Endothelial cell of umbilical vein (primary cell): ENCODE results near the gene HCK. TPM values are rescaled to one million over a fixed set of nuclear protein-coding genes. Genes with fewer than 3 reads are reported as not detected.

Experiments
- BruUV-seq: library from RNA; stranded (reverse); fragments of 400-500 nt; replicated peaks from 2 replicates; lab custom pipeline; 2021; lab: Mats Ljungman, UMichigan
- CTCF ChIA-PET: fragments of 300-600, 350-600 bp; sonication (Branson Sonifier 250); formaldehyde crosslinking; loops from one replicate; lab custom pipeline; 2021; ENCODE audit warnings: antibody characterized with exemption, inconsistent platforms; lab: Charles Lee
- POLR2A ChIA-PET: fragments of 300-600, 350-600 bp; sonication (Branson Sonifier 250); formaldehyde crosslinking; loops from one replicate; lab custom pipeline; 2021; ENCODE audit warnings: antibody characterized with exemption, inconsistent platforms; lab: Charles Lee
- DNase-seq: peaks from one replicate; pipeline ENCODE4 v3.0.0-alpha.2; 2011; ENCODE audit warnings: low read depth, low spot score
- FAIRE-seq: peaks from 2 replicates; lab custom pipeline; 2011; peaks lifted over from hg19 to GRCh38; lab: Jason Lieb, UNC
- H2AFZ ChIP-seq: 2 replicates; pipeline ENCODE4 v1.6.0; 2012; ENCODE audit warnings: low read depth, low read length, control low read depth, inconsistent platforms
- H3K27ac ChIP-seq: 2 replicates; pipeline ENCODE4 v1.5.1; 2011; ENCODE audit warnings: low read depth, mild to moderate bottlenecking, control low read depth, low read length, moderate library complexity; ENCODE audit not compliant: insufficient read depth
- H3K27me3 ChIP-seq, 2 experiments: 2 replicates each; pipeline versions ENCODE4 v1.6.0 to v1.6.1; 2011; ENCODE audit warnings: low read length in 2 of 2, mixed read lengths in 1 of 2; ENCODE audit not compliant: control insufficient read depth in 2 of 2, insufficient read depth in 2 of 2
- H3K36me3 ChIP-seq, 2 experiments: 2 replicates in 1 of 2; 3 replicates in 1 of 2; pipeline ENCODE4 v1.5.1; 2011; ENCODE audit warnings: low read length in 2 of 2, mild to moderate bottlenecking in 1 of 2, moderate library complexity in 1 of 2; ENCODE audit not compliant: control insufficient read depth in 2 of 2, insufficient read depth in 2 of 2; ENCODE audit errors: extremely low read depth in 1 of 2
- H3K4me1 ChIP-seq: 3 replicates; pipeline ENCODE4 v1.5.1; 2011; ENCODE audit warnings: mild to moderate bottlenecking, low read length; ENCODE audit not compliant: control insufficient read depth, insufficient read depth; ENCODE audit errors: extremely low read depth
- H3K4me2 ChIP-seq: 2 replicates; pipeline ENCODE4 v1.6.1; 2011; ENCODE audit warnings: low read length, control low read depth, mixed read lengths; ENCODE audit not compliant: insufficient read depth
- H3K4me3 ChIP-seq, 3 experiments: fragments of 200-600 bp in 1 of 3; sonication (generic), shearing (Covaris generic) in 1 of 3; replicated peaks in 1 of 3; 2 replicates each; pipeline ENCODE4 v1.5.1; 2011 to 2016; ENCODE audit warnings: control low read depth in 3 of 3, low read length in 3 of 3, mild to moderate bottlenecking in 2 of 3, inconsistent platforms in 1 of 3, low read depth in 1 of 3, moderate library complexity in 1 of 3; ENCODE audit not compliant: insufficient read depth in 1 of 3
- H3K79me2 ChIP-seq: 2 replicates; pipeline ENCODE4 v1.6.0; 2012; ENCODE audit warnings: low read length, inconsistent platforms; ENCODE audit not compliant: control insufficient read depth, insufficient read depth
- H3K9ac ChIP-seq: replicated peaks from 2 replicates; pipeline ENCODE3; 2011; ENCODE audit warnings: low read length, control low read depth; ENCODE audit not compliant: insufficient read depth; ENCODE audit errors: extremely low read depth
- H3K9me1 ChIP-seq: replicated peaks from 3 replicates; pipeline ENCODE4 v1.6.0; 2011; ENCODE audit warnings: mild to moderate bottlenecking, low read length; ENCODE audit not compliant: control insufficient read depth, insufficient read depth; ENCODE audit errors: extremely low read depth
- H3K9me3 ChIP-seq: replicated peaks from 2 replicates; pipeline ENCODE4 v1.5.1; 2012; ENCODE audit warnings: low read length, inconsistent platforms; ENCODE audit not compliant: control insufficient read depth, insufficient read depth
- H4K20me1 ChIP-seq: replicated peaks from 2 replicates; pipeline ENCODE3; 2011; ENCODE audit warnings: mild to moderate bottlenecking, low read length; ENCODE audit not compliant: control insufficient read depth, insufficient read depth; ENCODE audit errors: extremely low read depth
- CTCF ChIP-seq, 2 donors: IDR thresholded peaks; 1 replicate in 1 of 2; 2 replicates in 1 of 2; pipeline ENCODE4 v1.5.1; 2011; ENCODE audit warnings: low read length in 2 of 2, mild to moderate bottlenecking in 2 of 2, moderate library complexity in 2 of 2, control low read depth in 1 of 2, inconsistent platforms in 1 of 2, low read depth in 1 of 2; ENCODE audit not compliant: insufficient read depth in 1 of 2; ENCODE audit errors: extremely low read depth in 1 of 2
- EZH2 ChIP-seq: IDR thresholded peaks from 2 replicates; pipeline ENCODE4 v1.6.1; 2012; ENCODE audit warnings: borderline replicate concordance, low read depth, mild to moderate bottlenecking, moderate library complexity, low read length, inconsistent platforms; ENCODE audit not compliant: severe bottlenecking
- FOS ChIP-seq: IDR thresholded peaks from 2 replicates; pipeline ENCODE4 v1.6.1; 2011; ENCODE audit warnings: mild to moderate bottlenecking, low read length, moderate library complexity, borderline replicate concordance; ENCODE audit not compliant: insufficient read depth
- GATA2 ChIP-seq: IDR thresholded peaks from 2 replicates; pipeline ENCODE4 v1.7.0; 2011; ENCODE audit warnings: low read depth, mild to moderate bottlenecking, moderate library complexity, mixed read lengths, low read length; ENCODE audit not compliant: insufficient read length, insufficient read depth
- MYC ChIP-seq: IDR thresholded peaks from one replicate; pipeline ENCODE4 v1.6.1; 2011; ENCODE audit warnings: mild to moderate bottlenecking, low read depth, low read length
- POLR2A ChIP-seq: IDR thresholded peaks from 2 replicates; pipeline ENCODE4 v1.6.1; 2012; ENCODE audit warnings: low read depth, mild to moderate bottlenecking, control low read depth, low read length
- dilution Hi-C: fragments of 300-500 bp; cut with MboI; formaldehyde crosslinking; loops from one replicate; pipeline ENCODE4 v1.15.0; 2019; ENCODE audit warnings: low sequenced_read_pairs; ENCODE audit not compliant: extremely low pct_ligation_motif_present
- intact Hi-C: fragments of 100-400 bp; cut with micrococcal nuclease; formaldehyde crosslinking; loops from one replicate; pipeline ENCODE4 v1.10.0; 2022
- polyA plus RNA-seq, 4 experiments: library from polyadenylated mRNA; depleted of rRNA in 3 of 4; stranded (reverse) in 3 of 4; unstranded in 1 of 4; fragments of >200 nt; gene quantifications; 2 replicates each; pipeline versions ENCODE4 v1.2.1 to v1.2.3, GENCODE V29; 2011 to 2012; ENCODE audit warnings: missing spikeins in 1 of 4
- total RNA-seq: library from RNA; stranded (reverse); gene quantifications from 2 replicates; pipeline ENCODE4 v1.2.3, GENCODE V29; 2021

Gene HCK
- total and polyA plus RNA-seq, 2 donors (not counting 3 experiments of a cell fraction or from before 2014, with no cell fraction given): not detected

GRCh38 chr20:32144898-32145662, 93.0 kb downstream of the HCK start:
- intact Hi-C loops (no loop called here), dilution Hi-C loops (no loop called here)
- TF ChIP-seq POLR2A (no peak), GATA2 (no peak), FOS (no peak)
- no TSS peak for BruUV-seq
- no peaks in the 10 kb centered on the region for H3K27me3 ChIP-seq
- no peaks in the 10 kb centered on the region for H3K79me2 ChIP-seq
- H4K20me1 ChIP-seq: no peaks in the 10 kb centered on the region
- no peaks in the 10 kb centered on the region for H3K9me1 ChIP-seq
- FAIRE-seq (no peak), DNase-seq (no peak)
- no peak overlapping the region for H3K9ac ChIP-seq
- ChIA-PET CTCF (no interaction called here), POLR2A (no interaction called here)
- no peak overlapping the region for H2AFZ ChIP-seq
- H3K27ac ChIP-seq: no peak overlapping the region
- peaks cover 12 to 64% of the 10 kb centered on the region in 2 experiments for H3K36me3 ChIP-seq
- H3K4me1 ChIP-seq: no peaks in the 10 kb centered on the region
- no peak overlapping the region for H3K4me2 ChIP-seq
- no peaks in the 10 kb centered on the region for H3K9me3 ChIP-seq
- no peak overlapping the region for H3K4me3 ChIP-seq

- CTCF ChIA-PET: no interaction called here
- Histone ChIP-seq H3K4me3 (no peak overlapping the region), H3K36me3 (peaks cover 6 to 42% of the 10 kb centered on the region in 2 experiments), H3K27me3 (no peaks in the 10 kb centered on the region), H3K9me3 (no peaks in the 10 kb centered on the region), H2AFZ (no peak overlapping the region), H3K9ac (no peak overlapping the region), H3K4me1 (peaks cover 14% of the 10 kb centered on the region), H3K9me1 (no peaks in the 10 kb centered on the region), H3K4me2 (no peak overlapping the region), H3K27ac (no peak overlapping the region), H4K20me1 (no peaks in the 10 kb centered on the region), H3K79me2 (no peaks in the 10 kb centered on the region)
- no TSS peak for BruUV-seq
- TF ChIP-seq MYC (no peak), CTCF (IDR thresholded peaks at IDR 0.05; ENCODE audit: extremely low read depth in 1 of 2, insufficient read depth in 1 of 2, low read depth in 1 of 2, low read length in 2 of 2) (no peak), EZH2 (no peak)
- no peak for DNase-seq
- FAIRE-seq: no peak
- dilution Hi-C loops: no loop called here
- POLR2A ChIA-PET: interaction anchor here (0.6 kb wide), 1 partner anchor 31 kb away, joined by 3 read pairs; no protein-coding TSS in a partner anchor
- intact Hi-C loops: no loop called here
Observed at GRCh38 chr20:32149566-32150170, 97.6 kb downstream of the HCK start.
